ENCODE measurements around the gene PRPH2. TPM values are rescaled to one million over a fixed set of nuclear protein-coding genes. Genes with fewer than 3 reads are reported as not detected.

The PRPH2 gene
- total and polyA plus RNA-seq, 2 donors (not counting 3 experiments of a cell fraction or from before 2014, with no cell fraction given): 0.40 to 0.46 TPM

DNA sequence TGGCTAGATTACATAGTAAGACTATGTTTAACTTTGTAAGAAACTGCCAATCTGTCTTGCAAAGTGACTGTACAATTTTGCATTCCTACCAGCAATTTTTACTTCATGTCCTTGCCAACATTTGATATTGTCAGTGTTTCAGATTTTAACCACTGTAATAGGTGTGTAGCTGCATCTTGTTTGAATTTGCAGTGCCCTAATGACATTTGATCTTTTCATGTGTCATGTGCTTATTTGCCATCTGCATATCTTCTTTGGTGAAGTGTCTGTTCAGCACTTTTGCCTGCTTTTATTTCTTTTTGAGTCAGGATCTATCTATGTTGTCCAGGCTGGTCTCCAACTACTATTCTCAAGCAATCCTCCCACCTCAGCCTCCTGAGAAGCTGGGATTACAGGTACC lies 2.4 kb upstream of the PRPH2 start:
- no peak overlapping the region for H3K4me2 ChIP-seq (ENCODE audit: insufficient read depth, low read length)
- no peak overlapping the region for H3K27ac ChIP-seq (ENCODE audit: insufficient read depth, low read depth, low read length)
- H2AFZ ChIP-seq (ENCODE audit: low read depth, low read length): no peak overlapping the region
- dilution Hi-C loops (cut with MboI; ENCODE audit: extremely low pct_ligation_motif_present, low sequenced_read_pairs) (no loop called here), intact Hi-C loops (cut with micrococcal nuclease) (loop anchor here (5.0 kb wide), 2 partner anchors 77 to 172 kb away; no protein-coding TSS in a partner anchor)
- CTCF ChIA-PET: interaction anchor here (4.5 kb wide), 1 partner anchor 62 kb away, joined by 94 read pairs; no protein-coding TSS in a partner anchor
- no peak overlapping the region for H3K4me3 ChIP-seq (replicated peaks in 1 of 3; ENCODE audit: insufficient read depth in 1 of 3, low read depth in 1 of 3, low read length in 3 of 3)
- H3K9me3 ChIP-seq (replicated peaks; ENCODE audit: control insufficient read depth, insufficient read depth, low read length): no peaks in the 10 kb centered on the region
- H3K79me2 ChIP-seq (ENCODE audit: control insufficient read depth, insufficient read depth, low read length): no peaks in the 10 kb centered on the region
- no peak overlapping the region for H3K9ac ChIP-seq (replicated peaks; ENCODE audit: extremely low read depth, insufficient read depth, low read length)
- H3K27me3 ChIP-seq (ENCODE audit: control insufficient read depth in 2 of 2, insufficient read depth in 2 of 2, low read length in 2 of 2): no peaks in the 10 kb centered on the region
- no peaks in the 10 kb centered on the region for H4K20me1 ChIP-seq (replicated peaks; ENCODE audit: control insufficient read depth, extremely low read depth, insufficient read depth, low read length)
- peaks cover 14% of the 10 kb centered on the region for H3K4me1 ChIP-seq (ENCODE audit: control insufficient read depth, extremely low read depth, insufficient read depth, low read length)
- POLR2A ChIA-PET: no interaction called here
- TF ChIP-seq POLR2A (IDR thresholded peaks at IDR 0.05; ENCODE audit: low read depth, low read length) (no peak), MYC (IDR thresholded peaks at IDR 0.05; ENCODE audit: low read depth, low read length) (no peak), FOS (IDR thresholded peaks at IDR 0.05; ENCODE audit: borderline replicate concordance, insufficient read depth, low read length) (no peak), GATA2 (IDR thresholded peaks at IDR 0.05; ENCODE audit: insufficient read depth, insufficient read length, low read depth, low read length) (no peak), POLR2AphosphoS5 (IDR thresholded peaks at IDR 0.05; ENCODE audit: insufficient read depth, low read depth, low read length) (no peak), EZH2 (IDR thresholded peaks at IDR 0.05; ENCODE audit: borderline replicate concordance, low read depth, low read length, severe bottlenecking) (no peak), JUN (IDR thresholded peaks at IDR 0.05; ENCODE audit: borderline replicate concordance, insufficient read depth, insufficient read length, low read depth) (no peak)
- TF ChIP-seq, protein P1, sequence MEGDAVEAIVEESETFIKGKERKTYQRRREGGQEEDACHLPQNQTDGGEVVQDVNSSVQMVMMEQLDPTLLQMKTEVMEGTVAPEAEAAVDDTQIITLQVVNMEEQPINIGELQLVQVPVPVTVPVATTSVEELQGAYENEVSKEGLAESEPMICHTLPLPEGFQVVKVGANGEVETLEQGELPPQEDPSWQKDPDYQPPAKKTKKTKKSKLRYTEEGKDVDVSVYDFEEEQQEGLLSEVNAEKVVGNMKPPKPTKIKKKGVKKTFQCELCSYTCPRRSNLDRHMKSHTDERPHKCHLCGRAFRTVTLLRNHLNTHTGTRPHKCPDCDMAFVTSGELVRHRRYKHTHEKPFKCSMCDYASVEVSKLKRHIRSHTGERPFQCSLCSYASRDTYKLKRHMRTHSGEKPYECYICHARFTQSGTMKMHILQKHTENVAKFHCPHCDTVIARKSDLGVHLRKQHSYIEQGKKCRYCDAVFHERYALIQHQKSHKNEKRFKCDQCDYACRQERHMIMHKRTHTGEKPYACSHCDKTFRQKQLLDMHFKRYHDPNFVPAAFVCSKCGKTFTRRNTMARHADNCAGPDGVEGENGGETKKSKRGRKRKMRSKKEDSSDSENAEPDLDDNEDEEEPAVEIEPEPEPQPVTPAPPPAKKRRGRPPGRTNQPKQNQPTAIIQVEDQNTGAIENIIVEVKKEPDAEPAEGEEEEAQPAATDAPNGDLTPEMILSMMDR (IDR thresholded peaks at IDR 0.05; ENCODE audit: extremely low read depth in 1 of 2, insufficient read depth in 1 of 2, low read depth in 1 of 2, low read length in 2 of 2): no peak
- TF ChIP-seq, protein P2, sequence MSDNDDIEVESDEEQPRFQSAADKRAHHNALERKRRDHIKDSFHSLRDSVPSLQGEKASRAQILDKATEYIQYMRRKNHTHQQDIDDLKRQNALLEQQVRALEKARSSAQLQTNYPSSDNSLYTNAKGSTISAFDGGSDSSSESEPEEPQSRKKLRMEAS (IDR thresholded peaks at IDR 0.05; ENCODE audit: insufficient read depth, insufficient read length): no peak
- no peaks in the 10 kb centered on the region for H3K36me3 ChIP-seq (ENCODE audit: control insufficient read depth in 2 of 2, extremely low read depth in 1 of 2, insufficient read depth in 2 of 2, low read length in 2 of 2)
- DNase-seq (ENCODE audit: low read depth, low spot score): no peak
- no TSS peak for BruUV-seq (replicated peaks)
- no peak for FAIRE-seq
- no peaks in the 10 kb centered on the region for H3K9me1 ChIP-seq (replicated peaks; ENCODE audit: control insufficient read depth, extremely low read depth, insufficient read depth, low read length)

Data from endothelial cell of umbilical vein (primary cell).